Progenitor cell of endocrine pancreas (in vitro differentiated cells): ENCODE data around the gene TTC28. TPM values are rescaled to one million over a fixed set of nuclear protein-coding genes. Genes with fewer than 3 reads are reported as not detected.

Experiments used
- DNase-seq: peaks from one replicate; pipeline ENCODE4 v3.0.0; 2021; ENCODE audit warnings: low spot score; ENCODE audit not compliant: unreplicated experiment
- H3K27ac Mint-ChIP-seq: 2 replicates; pipeline ENCODE4 v1.8.0; 2021; ENCODE audit warnings: mild to moderate bottlenecking, moderate library complexity, mixed read lengths
- H3K27me3 Mint-ChIP-seq: 2 replicates; pipeline ENCODE4 v1.8.0; 2021; ENCODE audit warnings: mixed read lengths
- H3K36me3 Mint-ChIP-seq: 2 replicates; pipeline ENCODE4 v1.8.0; 2022; ENCODE audit warnings: mixed read lengths; ENCODE audit not compliant: insufficient read depth
- H3K4me1 Mint-ChIP-seq: 2 replicates; pipeline ENCODE4 v1.8.0; 2021; ENCODE audit warnings: low read depth, mixed read lengths
- H3K4me3 Mint-ChIP-seq: 2 replicates; pipeline ENCODE4 v1.8.0; 2021; ENCODE audit warnings: low read depth, mild to moderate bottlenecking, moderate library complexity, mixed read lengths
- H3K9me3 Mint-ChIP-seq: 2 replicates; pipeline ENCODE4 v1.8.0; 2021; ENCODE audit warnings: low read depth, mixed read lengths
- total RNA-seq: library from RNA; stranded (reverse); gene quantifications from 2 replicates; pipeline ENCODE4 v1.2.1, GENCODE V29; 2021
- TF ChIP-seq, protein P1 (sequence below): fragments of 200-600 bp; sonication (generic); IDR thresholded peaks from one replicate; pipeline ENCODE4 v1.5.0; 2021; ENCODE audit warnings: antibody characterized with exemption, mild to moderate bottlenecking; ENCODE audit not compliant: unreplicated experiment

The TTC28 gene
- total RNA-seq, 1 donor from 2014 or later, result 35.2 TPM

DNA sequence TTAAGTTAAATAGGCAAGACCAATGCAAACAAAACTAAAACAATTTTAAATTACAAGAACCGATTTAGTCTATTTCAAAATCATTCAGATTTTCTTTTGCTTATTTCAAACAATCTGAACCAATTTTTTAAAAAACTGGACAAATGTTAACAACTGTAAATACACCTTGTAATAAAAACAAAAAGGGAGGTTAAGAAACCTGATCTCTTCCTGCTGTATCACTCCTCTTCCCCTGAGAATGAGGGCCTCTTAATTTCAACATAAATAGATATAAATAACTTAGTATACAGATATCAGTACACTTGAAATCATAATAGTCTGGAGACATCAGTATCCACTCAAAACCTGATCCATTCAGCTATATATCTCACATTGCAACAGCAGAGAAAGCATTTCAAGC is 346.6 kb downstream of the TTC28 start:
- Mint-ChIP-seq H3K36me3 (peaks cover 2% of the 10 kb centered on the region), H3K27me3 (no peaks in the 10 kb centered on the region), H3K4me1 (peaks cover 5% of the 10 kb centered on the region), H3K27ac (no peak overlapping the region), H3K4me3 (no peak overlapping the region), H3K9me3 (peaks cover 12% of the 10 kb centered on the region)
- TF ChIP-seq, protein P1, sequence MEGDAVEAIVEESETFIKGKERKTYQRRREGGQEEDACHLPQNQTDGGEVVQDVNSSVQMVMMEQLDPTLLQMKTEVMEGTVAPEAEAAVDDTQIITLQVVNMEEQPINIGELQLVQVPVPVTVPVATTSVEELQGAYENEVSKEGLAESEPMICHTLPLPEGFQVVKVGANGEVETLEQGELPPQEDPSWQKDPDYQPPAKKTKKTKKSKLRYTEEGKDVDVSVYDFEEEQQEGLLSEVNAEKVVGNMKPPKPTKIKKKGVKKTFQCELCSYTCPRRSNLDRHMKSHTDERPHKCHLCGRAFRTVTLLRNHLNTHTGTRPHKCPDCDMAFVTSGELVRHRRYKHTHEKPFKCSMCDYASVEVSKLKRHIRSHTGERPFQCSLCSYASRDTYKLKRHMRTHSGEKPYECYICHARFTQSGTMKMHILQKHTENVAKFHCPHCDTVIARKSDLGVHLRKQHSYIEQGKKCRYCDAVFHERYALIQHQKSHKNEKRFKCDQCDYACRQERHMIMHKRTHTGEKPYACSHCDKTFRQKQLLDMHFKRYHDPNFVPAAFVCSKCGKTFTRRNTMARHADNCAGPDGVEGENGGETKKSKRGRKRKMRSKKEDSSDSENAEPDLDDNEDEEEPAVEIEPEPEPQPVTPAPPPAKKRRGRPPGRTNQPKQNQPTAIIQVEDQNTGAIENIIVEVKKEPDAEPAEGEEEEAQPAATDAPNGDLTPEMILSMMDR, result no peak
- DNase-seq, result no peak

- Mint-ChIP-seq H3K4me1 (peaks cover 8% of the 10 kb centered on the region), H3K36me3 (peaks cover 2% of the 10 kb centered on the region), H3K27ac (no peak overlapping the region), H3K4me3 (no peak overlapping the region), H3K9me3 (peaks cover 12% of the 10 kb centered on the region), H3K27me3 (no peaks in the 10 kb centered on the region)
- no peak for DNase-seq
- TF ChIP-seq, protein P1, result no peak
Observed at GRCh38 chr22:28332410-28332809, 347.2 kb downstream of the TTC28 start.

- peaks cover 8% of the 10 kb centered on the region for H3K4me1 Mint-ChIP-seq
- DNase-seq, result no peak
- H3K4me3 Mint-ChIP-seq, result no peak overlapping the region
- no peaks in the 10 kb centered on the region for H3K27me3 Mint-ChIP-seq
- peaks cover 11% of the 10 kb centered on the region for H3K9me3 Mint-ChIP-seq
- peaks cover 2% of the 10 kb centered on the region for H3K36me3 Mint-ChIP-seq
- H3K27ac Mint-ChIP-seq, result no peak overlapping the region
- TF ChIP-seq, protein P1, result no peak
Observed at GRCh38 chr22:28331695-28332094, 347.9 kb downstream of the TTC28 start.

DNA sequence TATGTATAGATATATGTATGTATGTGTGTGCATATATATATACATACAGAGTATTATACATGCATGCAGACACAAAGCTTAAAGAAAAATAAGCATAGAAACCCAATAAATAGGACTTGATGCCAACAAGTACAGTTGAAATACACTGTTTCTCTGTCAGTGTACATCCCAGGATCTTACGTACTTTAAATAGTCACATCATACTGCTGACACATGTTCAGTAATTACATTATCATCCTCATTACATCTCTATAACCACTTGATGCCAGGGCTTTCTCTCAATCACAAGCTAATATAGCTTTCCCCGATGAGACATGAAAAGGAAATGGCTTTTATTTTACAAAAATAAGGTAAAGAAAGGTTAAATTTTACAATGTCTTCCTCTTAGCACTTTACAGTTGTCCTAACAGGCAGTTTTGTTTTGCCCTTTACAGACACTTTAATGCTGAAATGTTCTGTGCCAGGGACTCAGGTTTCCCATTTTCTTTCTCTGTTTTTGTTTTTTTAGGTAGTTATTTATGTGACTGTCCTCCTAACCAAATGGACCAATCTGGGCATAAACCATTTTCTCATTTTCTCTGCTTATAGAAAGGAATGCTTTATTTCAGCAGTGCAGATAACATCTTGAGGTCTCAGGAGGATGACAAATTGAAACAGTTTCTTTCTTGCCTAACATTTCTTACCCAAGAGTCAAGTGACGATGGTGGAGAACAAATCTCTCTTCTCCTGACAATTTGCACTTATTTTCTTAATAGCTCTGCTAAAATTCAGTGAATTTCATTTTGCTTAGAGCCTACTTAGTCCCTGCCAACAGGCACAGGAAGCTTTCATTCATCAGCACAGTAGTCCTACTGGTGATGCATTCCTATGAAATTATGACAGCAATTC is 350.2 kb downstream of the TTC28 start:
- peaks cover 2% of the 10 kb centered on the region for H3K9me3 Mint-ChIP-seq
- no peaks in the 10 kb centered on the region for H3K27me3 Mint-ChIP-seq
- no peak for DNase-seq

DNA sequence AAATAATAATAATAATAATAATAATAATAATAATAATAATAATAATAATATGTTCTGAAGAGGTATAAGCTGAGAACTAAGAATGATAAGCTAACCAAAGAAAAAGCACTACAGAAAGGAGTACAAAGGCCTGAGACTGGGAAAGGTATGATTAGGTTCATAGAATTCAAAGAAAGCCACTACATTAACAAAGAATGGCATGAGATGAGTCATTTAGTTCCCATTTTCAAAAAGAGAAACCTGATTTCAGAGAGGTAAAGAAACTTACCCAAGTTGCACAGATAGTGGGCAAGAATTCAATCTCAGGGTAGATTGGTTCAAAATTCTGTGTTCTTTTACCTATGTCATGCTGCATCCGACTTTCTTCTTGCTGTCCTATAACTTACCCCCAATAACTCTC is 350.9 kb downstream of the TTC28 start:
- Mint-ChIP-seq H3K4me3 (no peak overlapping the region), H3K27me3 (no peaks in the 10 kb centered on the region), H3K9me3 (no peaks in the 10 kb centered on the region), H3K4me1 (peaks cover 8% of the 10 kb centered on the region), H3K27ac (no peak overlapping the region), H3K36me3 (no peaks in the 10 kb centered on the region)
- TF ChIP-seq, protein P1, result no peak
- no peak for DNase-seq

More for the DNA sequence above, 350.2 kb downstream of the TTC28 start:
- TF ChIP-seq, protein P1, result no peak
- H3K27ac Mint-ChIP-seq, result peak overlapping the region; percentile 45
- H3K4me3 Mint-ChIP-seq, result no peak overlapping the region
- H3K4me1 Mint-ChIP-seq, result peaks cover 8% of the 10 kb centered on the region
- H3K36me3 Mint-ChIP-seq, result peaks cover 1% of the 10 kb centered on the region
